Ectodermal cell (in vitro differentiated cells): Measurements from ENCODE around the gene ARID1A.

ENCODE experiments used
- H3K27ac ChIP-seq: 2 replicates; pipeline ENCODE4 v1.7.0; 2013; ENCODE audit warnings: mild to moderate bottlenecking, low read depth, low read length; ENCODE audit not compliant: insufficient read depth, poor library complexity, severe bottlenecking
- H3K27me3 ChIP-seq: 2 replicates; pipeline ENCODE4 v1.7.0; 2013; ENCODE audit warnings: mild to moderate bottlenecking, low read length; ENCODE audit not compliant: insufficient read depth, control insufficient read depth, poor library complexity, severe bottlenecking
- H3K36me3 ChIP-seq: one replicate; pipeline ENCODE4 v1.7.0; 2013; ENCODE audit warnings: low read length; ENCODE audit not compliant: control insufficient read depth, insufficient read depth
- H3K4me1 ChIP-seq: one replicate; pipeline ENCODE4 v1.7.0; 2013; ENCODE audit warnings: low read length; ENCODE audit not compliant: control insufficient read depth, insufficient read depth
- H3K4me3 ChIP-seq: 2 replicates; pipeline ENCODE4 v1.7.0; 2013; ENCODE audit warnings: low read depth, low read length, control low read depth; ENCODE audit not compliant: insufficient read depth
- H3K9me3 ChIP-seq: 2 replicates; pipeline ENCODE4 v1.7.0; 2013; ENCODE audit warnings: mild to moderate bottlenecking, low read length, moderate library complexity; ENCODE audit not compliant: control insufficient read depth
- WGBS, 2 experiments: methylation state at CpG; one replicate each; pipeline ENCODE4 v1.1.7; 2013; ENCODE audit warnings: missing lambda C conversion rate in 2 of 2; 5-methylcytosine and 5-hydroxymethylcytosine counted together

The ARID1A gene

GRCh38 chr1:26822737-26823395 is 127.1 kb downstream of the ARID1A start:
- WGBS, 2 experiments, result 95 to 99% methylated on average over 3 to 4 of the region's 4 CpGs

GRCh38 chr1:26824731-26825130 is 128.9 kb downstream of the ARID1A start:
- Histone ChIP-seq H3K4me1 (peaks cover 15% of the 10 kb centered on the region), H3K27ac (no peak overlapping the region), H3K9me3 (no peaks in the 10 kb centered on the region), H3K4me3 (no peak overlapping the region), H3K27me3 (no peaks in the 10 kb centered on the region), H3K36me3 (no peaks in the 10 kb centered on the region)
- 89 to 95% methylated on average over 3 of the region's 3 CpGs for WGBS, 2 experiments

More at GRCh38 chr1:26822737-26823395, 127.1 kb downstream of the ARID1A start:
- Histone ChIP-seq H3K27me3 (no peaks in the 10 kb centered on the region), H3K4me3 (no peak overlapping the region), H3K4me1 (peaks cover 10% of the 10 kb centered on the region), H3K9me3 (no peaks in the 10 kb centered on the region), H3K27ac (no peak overlapping the region), H3K36me3 (no peaks in the 10 kb centered on the region)

GRCh38 chr1:26826261-26827105 is 130.7 kb downstream of the ARID1A start, which contains the start of gene ZDHHC18:
Gene ZDHHC18, plus strand, starts transcription at chr1:26826688. Its CDS starts 117 bp downstream, at chr1:26826805.
- peaks cover 15% of the 10 kb centered on the region for H3K4me1 ChIP-seq
- H3K27ac ChIP-seq, result no peak within 1 kb of the TSS
- H3K36me3 ChIP-seq, result no peaks in the 10 kb centered on the region
- no peaks in the 10 kb centered on the region for H3K27me3 ChIP-seq
- H3K4me3 ChIP-seq, result peak within 1 kb of the TSS; percentile 60
- WGBS, 2 experiments, result 3% methylated on average over 107 of the region's 107 CpGs
- H3K9me3 ChIP-seq, result no peaks in the 10 kb centered on the region

GRCh38 chr1:26827106-26827604 is 131.3 kb downstream of the ARID1A start:
- H3K4me1 ChIP-seq, result peaks cover 15% of the 10 kb centered on the region
- 9% methylated on average over 17 of the region's 17 CpGs for WGBS, 2 experiments
- no peaks in the 10 kb centered on the region for H3K36me3 ChIP-seq
- no peaks in the 10 kb centered on the region for H3K27me3 ChIP-seq
- H3K27ac ChIP-seq, result no peak overlapping the region
- peak overlapping the region; percentile 60 for H3K4me3 ChIP-seq
- no peaks in the 10 kb centered on the region for H3K9me3 ChIP-seq

GRCh38 chr1:26827663-26828062 is 131.8 kb downstream of the ARID1A start:
- Histone ChIP-seq H3K9me3 (no peaks in the 10 kb centered on the region), H3K36me3 (no peaks in the 10 kb centered on the region), H3K4me3 (peak overlapping the region; percentile 60), H3K27me3 (no peaks in the 10 kb centered on the region), H3K27ac (no peak overlapping the region), H3K4me1 (peaks cover 15% of the 10 kb centered on the region)
- WGBS, 2 experiments, result 42 to 49% methylated on average over 11 of the region's 11 CpGs

GRCh38 chr1:26828411-26828991 is 132.7 kb downstream of the ARID1A start:
- no peak overlapping the region for H3K4me3 ChIP-seq
- peaks cover 15% of the 10 kb centered on the region for H3K4me1 ChIP-seq
- no peaks in the 10 kb centered on the region for H3K36me3 ChIP-seq
- 80 to 86% methylated on average over 4 of the region's 4 CpGs for WGBS, 2 experiments
- no peaks in the 10 kb centered on the region for H3K9me3 ChIP-seq
- no peaks in the 10 kb centered on the region for H3K27me3 ChIP-seq
- H3K27ac ChIP-seq, result no peak overlapping the region

- WGBS, 2 experiments, result 64 to 67% methylated on average over 6 of the region's 6 CpGs
- no peaks in the 10 kb centered on the region for H3K27me3 ChIP-seq
- H3K4me1 ChIP-seq, result peaks cover 15% of the 10 kb centered on the region
- H3K36me3 ChIP-seq, result peaks cover 6% of the 10 kb centered on the region
- H3K4me3 ChIP-seq, result no peak overlapping the region
- H3K27ac ChIP-seq, result no peak overlapping the region
- H3K9me3 ChIP-seq, result no peaks in the 10 kb centered on the region
Observed at GRCh38 chr1:26829184-26829911, 133.5 kb downstream of the ARID1A start.

- 92 to 94% methylated on average over 3 of the region's 3 CpGs for WGBS, 2 experiments
Observed at GRCh38 chr1:26831059-26831458, 135.2 kb downstream of the ARID1A start.

More at GRCh38 chr1:26831059-26831458, 135.2 kb downstream of the ARID1A start:
- Histone ChIP-seq H3K4me3 (no peak overlapping the region), H3K4me1 (peaks cover 9% of the 10 kb centered on the region), H3K36me3 (peaks cover 19% of the 10 kb centered on the region), H3K27me3 (no peaks in the 10 kb centered on the region), H3K27ac (no peak overlapping the region), H3K9me3 (no peaks in the 10 kb centered on the region)
